Non-pigmented ciliary epithelial cell (primary cell): ENCODE measurements around the gene MYL7.
"Not testable (repeated sequence)": the region's sequence is repeated elsewhere in the genome, so short reads cannot be mapped to it uniquely, and the experiment has no call there.

Experiments used
- DNase-seq: peaks from one replicate; pipeline ENCODE4 v3.0.0-alpha.2; 2010; ENCODE audit warnings: low read depth

The MYL7 gene

DNA sequence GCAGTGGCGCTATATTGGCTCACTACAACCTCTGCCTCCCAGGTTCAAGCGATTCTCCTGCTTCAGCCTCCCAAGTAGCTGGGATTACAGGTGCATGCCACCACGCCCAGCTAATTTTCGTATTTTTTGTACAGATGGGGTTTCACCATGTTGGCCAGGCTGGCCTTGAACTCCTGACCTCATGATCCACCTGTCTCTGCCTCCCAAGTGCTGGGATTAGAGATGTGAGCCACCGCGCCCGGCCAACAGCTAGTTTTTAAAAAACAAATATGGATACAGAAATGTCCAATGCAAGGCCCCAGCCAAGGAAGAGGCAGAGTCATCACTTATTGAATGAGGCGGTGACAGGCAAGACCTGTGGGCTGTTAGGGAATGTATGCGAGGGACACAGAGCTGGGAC, 30.8 kb upstream of the MYL7 start:
- not testable (repeated sequence) for DNase-seq

DNA sequence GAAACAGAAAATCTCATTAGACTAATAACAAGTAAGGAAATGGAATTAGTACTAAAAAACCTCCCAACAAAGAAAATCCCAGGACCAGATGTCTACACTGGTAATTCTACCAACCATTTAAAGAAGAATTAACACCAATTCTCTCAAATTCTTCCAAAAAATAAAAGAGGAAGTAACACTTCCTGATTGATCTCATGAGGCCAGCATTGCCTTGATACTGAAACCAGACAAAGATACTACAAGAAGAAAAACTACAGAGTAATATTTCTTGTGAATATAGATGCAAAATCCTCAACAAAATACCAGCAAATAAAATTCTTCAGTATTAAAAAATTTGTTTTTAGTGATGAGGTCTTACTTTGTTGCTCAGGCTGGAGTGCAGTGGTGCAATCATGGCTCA, 26.8 kb upstream of the MYL7 start:
- no peak for DNase-seq

DNA sequence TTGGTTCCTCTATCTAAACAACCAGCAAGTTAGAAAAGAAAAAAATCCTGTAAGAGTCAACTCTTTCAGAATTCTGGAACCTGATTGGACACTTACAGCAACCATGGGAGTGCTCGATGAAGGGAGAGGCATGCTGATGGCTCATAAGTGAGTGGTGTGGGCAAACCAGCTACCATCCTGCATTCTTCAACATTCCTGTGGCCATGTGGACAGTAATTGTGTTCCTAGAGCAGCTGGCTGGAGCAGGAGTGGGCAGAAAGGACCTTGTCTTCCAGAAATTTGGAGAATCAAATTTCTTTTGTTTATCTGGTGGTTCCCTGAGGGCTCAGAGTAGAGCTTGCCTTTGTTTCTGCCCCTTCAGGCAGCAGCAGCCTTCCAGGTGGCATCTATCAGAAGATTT, 22.5 kb upstream of the MYL7 start:
- peak; percentile 83 for DNase-seq

DNA sequence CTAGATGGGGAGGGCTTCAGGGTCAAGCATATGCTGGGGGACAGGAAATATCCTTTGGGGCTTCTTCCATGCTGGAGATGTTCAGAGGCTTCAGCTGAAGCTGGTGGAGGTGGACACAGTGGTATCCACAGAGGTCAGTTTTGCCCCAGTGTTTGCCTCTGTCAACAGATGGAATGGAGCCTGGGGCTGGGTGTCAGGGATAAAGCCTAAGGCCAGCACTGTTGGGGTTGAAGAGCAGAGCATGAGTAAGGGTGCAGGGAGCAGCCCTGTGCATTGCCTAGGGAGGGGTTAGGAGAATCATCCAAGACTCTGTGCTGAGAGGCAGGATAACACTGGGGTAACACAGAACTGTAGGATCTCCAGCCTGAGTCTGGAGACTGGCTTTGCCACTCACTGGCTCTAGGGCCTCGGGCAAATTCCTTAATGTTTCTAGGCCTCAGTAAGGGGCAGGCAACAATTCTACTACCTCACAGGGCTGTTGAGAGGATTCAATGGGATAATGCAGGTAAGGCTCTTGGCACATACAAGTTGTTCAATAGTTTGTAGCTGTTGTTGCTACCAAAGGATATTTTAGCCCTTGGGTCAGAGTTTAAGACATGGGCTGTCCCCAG, 21.8 kb upstream of the MYL7 start:
- no peak for DNase-seq

DNA sequence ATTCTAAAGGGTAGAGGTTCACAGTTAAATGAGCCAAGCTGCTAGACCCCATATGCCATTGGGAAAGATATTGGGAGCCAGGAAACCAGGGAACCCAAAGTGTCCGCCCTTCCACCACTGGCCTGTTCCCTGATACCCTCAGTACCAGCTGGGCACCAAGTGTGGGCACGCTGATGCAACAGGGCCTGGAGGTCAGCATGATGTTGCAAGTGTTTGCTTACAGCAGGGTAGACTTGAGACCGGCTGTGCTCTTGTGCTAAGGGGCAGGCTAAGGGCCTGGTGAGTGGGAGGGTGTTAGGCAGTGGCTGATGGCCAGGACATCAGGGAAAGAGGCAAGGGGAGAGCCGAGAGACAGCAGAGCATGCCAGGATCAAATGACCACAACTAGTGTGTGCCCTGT, 21.0 kb upstream of the MYL7 start:
- no peak for DNase-seq

DNA sequence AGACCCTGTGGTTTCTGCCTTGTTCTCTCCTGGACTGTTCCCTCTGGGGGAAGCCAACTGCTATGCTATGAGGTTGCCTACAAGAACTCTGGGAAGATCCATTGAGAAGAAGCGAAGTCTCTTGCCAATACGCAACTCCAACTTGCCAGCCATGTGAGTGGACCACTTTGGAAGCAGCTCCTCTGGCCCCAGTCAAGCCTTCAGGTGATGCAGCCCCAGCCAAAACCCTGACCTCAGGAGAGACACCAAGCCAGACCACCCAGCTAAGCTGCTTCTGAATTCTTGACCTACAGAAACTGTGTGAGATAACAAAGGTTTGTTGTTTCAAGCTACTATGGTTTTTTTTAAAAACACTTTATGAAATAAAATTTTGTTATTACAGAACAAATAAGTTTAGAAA, 20.2 kb upstream of the MYL7 start:
- DNase-seq = no peak

DNA sequence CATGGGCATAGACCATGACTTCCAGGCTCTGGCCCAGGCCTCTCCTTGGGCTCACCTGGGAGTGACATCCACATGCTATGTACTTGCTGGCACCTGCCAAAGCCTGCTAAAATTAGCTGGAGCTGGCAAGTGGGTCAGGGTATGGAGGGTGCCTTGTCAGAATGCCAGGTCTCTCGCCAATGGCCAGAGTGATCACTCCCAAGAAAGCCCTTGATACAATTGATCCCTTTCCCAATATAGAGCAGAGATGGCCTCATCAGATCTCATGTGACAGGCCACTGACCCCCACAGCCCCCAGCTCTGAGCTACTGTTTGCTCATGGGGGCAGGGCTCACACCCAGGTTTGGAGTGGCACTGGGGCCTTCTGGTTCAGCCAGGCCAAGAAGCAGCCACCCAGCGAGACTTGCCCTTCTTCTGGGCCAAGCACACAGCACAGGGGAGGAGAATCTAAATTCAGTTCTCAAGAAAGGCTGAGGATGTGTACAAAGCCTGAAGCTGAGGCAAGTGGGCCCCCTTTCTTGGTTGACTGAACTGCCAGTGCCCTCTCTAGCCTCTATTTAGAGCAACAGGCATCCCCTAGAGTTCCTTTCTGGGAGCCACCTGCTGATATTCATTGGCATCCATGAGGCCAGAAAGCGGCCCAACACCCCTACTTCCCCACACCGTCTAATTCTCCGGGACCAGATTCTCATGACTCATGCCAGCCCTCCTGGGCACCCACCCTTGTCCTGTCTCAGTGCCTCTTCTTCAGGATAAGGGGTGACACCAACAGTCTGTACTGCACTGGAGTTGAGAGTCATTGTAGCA, 18.9 kb upstream of the MYL7 start:
- no peak for DNase-seq

DNA sequence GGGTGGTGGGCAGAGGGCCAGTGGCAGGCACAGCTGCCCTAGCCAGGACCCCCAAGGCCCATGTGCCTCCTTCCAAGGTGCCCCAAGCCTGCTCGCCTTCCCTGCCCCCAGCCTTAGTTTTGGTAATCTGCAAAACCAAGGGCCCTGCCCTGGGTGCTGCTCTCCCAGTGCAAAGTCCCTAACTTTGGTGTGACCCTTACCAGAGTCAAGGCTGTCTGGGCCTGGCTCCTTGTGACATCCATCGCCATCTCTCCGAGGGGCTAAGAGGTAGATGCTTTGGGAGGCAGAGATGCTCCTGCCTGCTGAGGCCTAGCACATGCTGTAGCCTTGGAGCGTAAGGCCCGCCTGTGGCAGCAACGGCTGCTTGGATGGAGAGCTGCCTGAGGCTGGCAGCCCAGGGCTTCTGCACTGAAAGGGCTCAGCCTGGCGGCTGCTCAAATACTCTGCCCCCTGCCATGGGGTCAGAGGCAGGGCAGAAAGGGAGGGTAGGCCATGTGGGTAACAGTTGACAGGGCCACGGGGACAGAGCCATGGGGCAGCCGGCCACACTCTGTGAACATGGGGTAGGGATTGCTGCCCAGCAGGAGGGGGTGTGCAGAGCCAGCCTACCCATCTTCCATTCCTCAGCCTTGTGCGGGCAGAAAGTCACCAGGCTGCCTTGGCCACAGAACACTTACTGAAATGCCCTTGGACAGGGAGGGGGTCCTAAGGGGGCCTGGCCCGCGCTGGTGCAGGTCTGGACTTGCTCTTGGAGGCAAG, 17.9 kb upstream of the MYL7 start:
- no peak for DNase-seq

DNA sequence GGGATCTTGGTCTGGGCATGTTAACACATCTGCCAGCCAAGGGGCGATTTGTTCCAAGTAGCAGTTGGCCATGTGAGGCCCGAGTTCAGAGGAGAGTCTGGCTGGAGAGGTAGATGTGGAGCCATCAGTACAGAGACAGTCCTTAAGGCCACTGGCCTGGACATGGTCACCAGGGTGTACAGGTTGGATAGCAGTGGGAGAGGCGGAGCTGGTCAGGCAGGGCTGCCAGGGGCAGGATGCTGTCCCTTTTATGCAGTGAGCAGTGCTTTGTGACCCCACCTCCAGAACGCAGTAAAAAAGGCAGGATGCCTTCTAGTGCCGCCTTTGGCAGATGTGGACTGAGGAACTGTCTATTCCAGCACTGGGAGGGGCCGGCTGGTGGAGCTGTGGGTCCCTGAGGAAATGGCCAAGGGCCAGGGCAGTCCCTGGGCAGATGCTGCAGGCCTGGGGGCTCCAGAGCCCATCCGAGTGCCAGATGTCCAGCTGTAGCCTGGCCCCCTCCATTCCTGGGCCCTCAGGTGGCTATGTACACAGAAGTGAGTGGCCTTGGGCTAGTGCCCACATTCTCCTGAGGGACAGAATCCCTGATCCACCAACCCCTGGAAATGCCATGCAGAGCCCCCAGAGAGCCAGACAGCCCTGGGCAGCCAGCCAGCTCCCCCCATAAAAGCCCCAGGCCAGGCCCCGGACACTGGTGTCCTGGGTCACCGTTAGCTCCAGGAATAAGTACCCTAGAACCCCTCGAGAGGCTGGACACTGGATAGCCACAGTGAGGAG, 17.2 kb upstream of the MYL7 start:
- no peak for DNase-seq

DNA sequence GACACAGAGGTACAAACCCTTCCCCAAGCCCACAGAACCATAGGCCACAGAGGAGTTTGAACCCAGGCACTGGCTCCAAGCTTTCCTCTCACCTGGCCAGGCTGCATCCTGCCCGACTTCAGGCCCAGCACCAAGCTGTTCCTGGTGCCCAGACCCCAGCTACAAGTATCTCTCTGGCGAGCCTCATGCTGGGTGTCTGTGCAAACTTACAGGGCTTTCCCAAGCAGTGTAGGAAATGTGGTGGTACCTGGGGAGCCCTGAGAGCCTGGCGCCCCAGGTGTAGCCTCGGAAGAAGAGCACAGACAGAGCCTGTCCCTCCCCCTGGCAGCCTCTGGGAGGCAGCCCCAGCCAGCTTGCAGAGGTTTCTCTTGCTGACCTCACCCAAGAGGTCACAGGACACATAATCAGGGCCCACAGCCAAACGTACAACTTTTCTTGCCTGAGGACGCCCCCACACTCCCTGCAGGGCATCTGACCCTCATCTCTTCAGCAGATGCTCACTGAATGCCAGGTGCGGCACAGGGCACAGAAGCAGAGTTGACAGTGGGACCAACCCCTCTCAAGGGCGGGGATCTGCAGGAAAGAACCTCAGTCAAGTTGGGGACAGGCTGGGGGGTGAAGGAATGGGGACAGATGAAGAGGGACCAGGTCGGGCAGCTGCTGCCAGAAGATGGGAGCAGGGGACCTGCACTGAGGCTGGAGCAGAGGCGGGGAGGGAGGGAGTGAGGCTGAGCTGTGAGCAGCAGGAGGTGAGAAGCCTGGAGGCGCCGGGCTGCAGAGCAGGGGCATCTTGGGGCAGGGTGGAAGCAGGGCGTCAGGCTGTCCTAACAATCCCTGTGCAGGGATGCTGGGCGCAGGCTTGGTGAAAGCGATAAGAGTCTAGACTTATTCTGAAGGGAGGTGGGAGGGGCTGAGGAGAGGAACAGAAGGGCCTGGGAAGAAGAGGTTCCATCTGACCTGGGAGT, 16.3 kb upstream of the MYL7 start:
- no peak for DNase-seq

DNA sequence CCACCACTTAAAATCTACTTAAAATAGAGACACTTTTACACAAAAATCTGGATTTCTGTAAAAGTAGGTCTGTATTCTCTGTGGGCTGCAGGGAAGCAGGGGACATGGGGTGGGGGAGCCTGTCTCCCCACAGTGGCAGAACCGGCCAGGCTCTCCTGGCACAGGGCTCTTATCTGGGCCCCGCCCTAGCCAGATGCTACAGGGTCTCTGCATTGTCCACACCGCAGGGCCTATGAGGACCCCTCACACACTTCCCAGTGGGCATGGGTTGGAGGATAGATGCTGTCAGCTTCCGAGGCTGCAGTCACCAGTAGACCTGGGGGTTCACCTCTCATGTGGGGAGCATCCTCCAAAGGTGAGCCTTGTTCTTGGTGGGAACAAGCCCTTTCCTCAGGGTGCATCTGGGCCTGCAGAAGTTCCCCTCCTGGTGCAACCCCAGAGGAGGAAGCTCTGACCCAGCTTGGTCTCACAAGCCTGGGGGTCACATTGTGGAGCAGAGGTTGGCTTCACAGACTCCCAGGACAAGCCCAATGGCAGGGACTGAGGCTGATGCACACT, 15.4 kb upstream of the MYL7 start:
- DNase-seq = no peak

DNA sequence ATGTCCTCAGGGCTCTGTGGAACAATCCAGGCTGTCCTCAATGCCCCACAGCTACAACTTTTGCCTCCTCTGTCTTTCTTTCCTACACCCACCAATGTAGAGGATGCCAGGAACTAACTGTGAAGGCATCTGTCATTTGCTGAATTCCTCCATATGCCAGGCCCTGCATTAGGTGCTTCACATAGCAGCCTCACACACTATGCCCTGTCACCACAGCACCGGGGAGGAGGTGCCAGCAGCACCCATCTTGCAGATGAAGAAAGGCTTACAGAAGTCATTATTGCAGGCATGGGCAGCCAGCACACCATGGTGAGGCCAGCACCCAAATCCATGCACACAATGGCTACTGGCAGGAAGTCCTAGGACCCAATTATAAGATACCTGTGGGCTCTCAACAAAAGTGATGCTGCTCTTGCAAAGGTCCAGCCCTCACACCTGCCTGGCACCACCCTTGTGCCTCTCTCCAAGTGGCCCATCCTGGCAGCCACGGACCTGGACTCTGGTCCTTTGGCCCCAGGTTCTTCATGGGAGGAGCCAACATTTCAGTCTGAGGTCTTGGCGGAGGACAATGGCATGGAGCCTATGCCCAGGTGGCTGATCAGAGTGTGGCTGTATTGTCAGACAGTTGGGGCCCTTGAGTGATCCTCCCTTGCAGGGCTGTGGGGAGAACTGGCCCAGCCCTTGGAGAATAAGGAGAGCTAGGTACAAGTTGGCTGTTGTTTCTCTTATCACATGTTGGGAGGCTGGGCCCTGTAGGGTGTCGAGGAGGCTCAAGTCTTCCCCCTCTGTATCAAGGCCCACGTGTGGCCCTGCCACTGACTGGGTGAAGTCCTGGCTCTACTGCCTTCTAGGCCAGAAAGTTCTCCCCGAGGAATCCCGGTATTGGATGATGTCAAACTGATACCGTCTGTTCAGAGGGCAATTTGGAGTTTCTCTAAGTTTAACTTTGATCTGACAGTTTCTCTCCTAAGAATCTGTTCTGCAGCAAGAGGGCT, 14.4 kb upstream of the MYL7 start:
- DNase-seq = no peak

DNA sequence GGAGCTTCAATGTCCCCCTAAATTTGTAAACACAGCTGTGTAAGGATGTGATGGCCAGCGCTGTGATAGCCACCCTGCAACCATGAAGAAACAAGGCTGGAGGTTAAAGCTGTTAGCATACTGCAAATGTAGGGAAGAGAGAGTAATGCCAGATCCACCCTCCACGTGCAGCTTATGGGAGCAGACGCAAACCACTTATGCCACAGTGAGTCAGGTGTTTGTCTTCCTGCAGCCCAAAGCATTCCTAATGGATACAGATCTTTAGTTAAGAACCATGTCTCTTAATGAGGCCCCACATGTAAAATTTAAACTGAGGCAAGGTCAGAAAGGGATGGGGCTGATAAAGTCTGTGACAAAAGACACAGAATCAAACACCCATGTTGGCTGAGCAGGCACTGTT, 13.6 kb upstream of the MYL7 start:
- DNase-seq = no peak

DNA sequence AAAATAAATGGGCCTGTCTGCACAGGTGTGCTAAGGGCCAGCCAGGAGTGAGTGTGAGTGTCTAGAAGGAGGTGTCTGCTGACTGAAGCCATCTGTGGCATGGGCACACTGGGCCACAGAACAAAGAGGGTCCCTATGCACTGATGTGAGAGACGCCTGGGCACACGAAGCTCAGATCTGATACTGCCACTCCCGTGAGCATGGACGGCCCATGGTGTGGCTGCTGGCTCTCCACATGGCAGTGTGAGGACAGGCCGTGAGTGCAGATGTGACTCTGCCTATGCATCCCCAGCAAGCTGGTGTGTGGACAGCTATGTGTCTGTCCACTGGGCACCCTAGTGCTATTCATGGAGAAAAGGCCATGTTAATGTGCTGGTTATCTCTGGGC, 12.8 kb upstream of the MYL7 start:
- no peak for DNase-seq

DNA sequence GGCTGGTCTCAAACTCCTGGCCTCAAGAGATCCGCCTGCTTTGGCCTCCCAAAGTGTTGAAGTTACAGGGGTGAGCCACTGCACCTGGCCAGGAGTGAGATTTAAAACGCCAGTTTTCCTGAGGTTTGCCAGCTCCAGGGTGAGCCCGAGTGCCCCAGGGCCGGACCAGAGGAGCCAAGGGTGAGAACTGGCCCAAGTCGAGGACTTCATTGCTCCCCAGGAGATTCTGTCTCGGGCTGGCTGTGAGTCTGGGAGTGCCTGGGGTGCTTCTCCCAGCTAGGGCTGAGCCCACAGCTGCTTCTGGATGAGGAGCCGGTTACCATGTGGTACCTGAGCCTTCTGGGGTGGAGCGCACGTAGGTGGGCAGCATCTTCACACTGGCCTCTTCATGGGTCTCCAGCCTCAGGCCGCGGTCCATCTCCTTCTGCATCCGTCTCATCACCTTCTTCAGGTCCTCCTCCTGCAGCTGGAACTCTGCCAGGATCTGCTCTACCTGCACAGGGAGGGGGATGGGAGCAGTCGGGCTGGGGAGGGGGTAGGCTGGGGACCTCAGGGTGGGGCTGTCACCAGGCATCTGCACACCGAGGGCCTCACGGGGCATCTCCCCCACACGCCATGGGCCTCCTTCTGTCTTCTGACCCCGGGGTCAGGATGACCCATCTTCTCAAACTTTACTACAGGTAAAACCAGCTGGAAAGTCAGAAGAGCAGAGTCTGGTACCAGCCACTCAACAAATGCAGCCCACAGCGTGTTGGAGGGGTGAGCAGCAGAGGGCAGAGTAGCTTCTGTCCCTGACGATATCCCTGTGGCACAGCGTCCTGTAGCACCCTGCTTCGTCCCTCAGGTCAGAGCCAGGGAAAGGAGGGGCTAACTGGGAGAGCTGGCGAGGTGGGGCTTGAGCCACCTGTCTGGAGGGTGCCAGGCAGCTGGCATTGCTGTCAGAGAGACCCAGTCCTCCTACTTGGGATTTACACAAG, 12.1 kb upstream of the MYL7 start:
- DNase-seq = no peak

DNA sequence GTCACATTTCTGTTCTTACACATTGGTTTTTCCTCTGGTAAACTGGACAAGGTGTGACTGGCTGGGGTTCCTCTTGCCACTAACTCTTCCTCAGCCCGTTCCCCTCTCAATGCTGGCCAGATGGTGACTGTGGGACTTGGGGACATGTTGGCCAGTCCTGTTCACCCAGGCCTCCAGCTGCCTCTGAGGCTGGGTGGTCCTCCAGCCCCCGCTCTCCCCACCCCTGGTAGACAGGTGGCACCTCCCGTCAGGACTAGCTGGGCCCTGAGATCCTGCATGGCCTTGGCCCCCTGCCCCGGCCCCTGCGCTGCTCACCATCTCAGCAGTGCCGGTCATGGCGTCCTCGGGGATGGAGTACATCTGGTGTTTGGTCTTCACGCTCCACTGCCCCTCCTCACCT, 10.8 kb upstream of the MYL7 start:
- DNase-seq = no peak

DNA sequence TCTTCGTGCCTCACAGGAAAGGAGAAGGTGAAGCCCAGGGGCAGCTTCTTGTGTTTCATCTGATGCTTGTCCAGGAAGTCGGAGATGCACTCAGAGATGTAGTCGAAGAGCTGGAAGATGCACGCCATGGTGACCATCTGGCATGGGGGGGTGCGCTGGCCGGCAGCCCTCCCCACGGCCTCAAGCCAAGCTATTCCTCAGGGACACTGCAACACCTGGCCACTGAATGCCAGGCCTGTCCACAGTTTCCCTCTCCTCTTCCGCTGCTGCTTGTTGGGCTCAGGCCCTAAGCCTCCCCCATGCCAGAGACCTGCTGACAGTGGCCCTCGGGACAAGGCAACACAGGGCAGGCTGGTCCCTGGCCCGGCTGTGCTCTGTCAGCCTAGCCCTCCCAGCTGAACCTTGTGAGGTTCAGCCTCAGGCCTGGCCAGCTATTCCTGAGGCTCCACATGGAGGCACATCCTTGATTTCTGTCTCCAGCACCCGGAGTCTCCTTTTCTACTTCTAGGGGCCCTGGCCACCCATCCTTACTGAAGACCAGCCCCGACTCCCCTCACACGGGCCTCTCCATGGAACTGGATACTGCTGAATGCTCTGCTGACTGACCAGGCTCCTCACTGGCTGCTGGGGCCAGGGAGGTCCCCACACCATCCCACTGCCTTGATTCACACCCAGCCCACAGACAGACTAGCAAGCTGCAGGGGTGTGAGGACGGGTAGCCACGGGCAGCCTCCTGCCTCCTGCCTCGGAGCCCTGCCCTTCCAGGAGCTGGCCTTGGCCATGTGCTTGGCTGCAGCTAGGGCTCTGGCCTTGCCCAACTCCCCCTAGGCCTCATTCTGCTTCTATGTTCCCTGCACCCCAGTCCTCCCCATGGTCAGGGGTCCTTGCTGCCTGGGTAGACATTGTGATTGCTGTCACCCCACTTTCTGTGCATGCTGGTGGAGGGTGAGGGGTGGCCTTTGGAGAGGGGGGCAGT, 10.1 kb upstream of the MYL7 start:
- DNase-seq = no peak
